ENCODE results near the gene MAEL. TPM values are rescaled to one million over a fixed set of nuclear protein-coding genes. Genes with fewer than 3 reads are reported as not detected.

The MAEL gene
- total RNA-seq, 1 donor, result not detected

GRCh38 chr1:167000546-167000945, 11.5 kb downstream of the MAEL start:
- TF ChIP-seq CTCF (IDR thresholded peaks at IDR 0.05; ENCODE audit: insufficient read depth, low read length), result no peak
- H3K4me3 ChIP-seq (ENCODE audit: low read depth, low read length), result no peak overlapping the region
- DNase-seq (ENCODE audit: low read depth), result no peak

GRCh38 chr1:167002354-167002753, 13.3 kb downstream of the MAEL start:
- DNase-seq (ENCODE audit: low read depth), result no peak
- no peak for TF ChIP-seq CTCF (IDR thresholded peaks at IDR 0.05; ENCODE audit: insufficient read depth, low read length)
- H3K4me3 ChIP-seq (ENCODE audit: low read depth, low read length), result no peak overlapping the region

GRCh38 chr1:167003711-167004110, 14.6 kb downstream of the MAEL start:
- no peak for DNase-seq (ENCODE audit: low read depth)
- H3K4me3 ChIP-seq (ENCODE audit: low read depth, low read length), result no peak overlapping the region
- no peak for TF ChIP-seq CTCF (IDR thresholded peaks at IDR 0.05; ENCODE audit: insufficient read depth, low read length)

GRCh38 chr1:167011560-167012191, 22.6 kb downstream of the MAEL start:
- no peak for TF ChIP-seq CTCF (IDR thresholded peaks at IDR 0.05; ENCODE audit: insufficient read depth, low read length)

GRCh38 chr1:167012570-167012969, 23.5 kb downstream of the MAEL start:
- DNase-seq (ENCODE audit: low read depth), result no peak
- no peak for TF ChIP-seq CTCF (IDR thresholded peaks at IDR 0.05; ENCODE audit: insufficient read depth, low read length)
- H3K4me3 ChIP-seq (ENCODE audit: low read depth, low read length), result no peak overlapping the region

More at GRCh38 chr1:167011560-167012191, 22.6 kb downstream of the MAEL start:
- no peak overlapping the region for H3K4me3 ChIP-seq (ENCODE audit: low read depth, low read length)
- no peak for DNase-seq (ENCODE audit: low read depth)

GRCh38 chr1:167013108-167013929, 24.2 kb downstream of the MAEL start:
- no peak for TF ChIP-seq CTCF (IDR thresholded peaks at IDR 0.05; ENCODE audit: insufficient read depth, low read length)
- no peak overlapping the region for H3K4me3 ChIP-seq (ENCODE audit: low read depth, low read length)
- no peak for DNase-seq (ENCODE audit: low read depth)
